K562 (cell line): ENCODE data around the gene C4orf36. TPM values are rescaled to one million over a fixed set of nuclear protein-coding genes. Genes with fewer than 3 reads are reported as not detected.

ENCODE experiments used
- BCOR ChIP-seq: fragments of 450-650 bp; IDR thresholded peaks from 2 replicates; pipeline ENCODE4 v1.6.1; 2016
- CEBPB ChIP-seq: fragments of 450-650 bp; IDR thresholded peaks from 2 replicates; pipeline ENCODE4 v1.6.1; 2016; ENCODE audit warnings: missing genetic modification characterization, missing compliant biosample characterization
- CTCF ChIP-seq, 3 experiments: IDR thresholded peaks in 2 of 3; conservative IDR thresholded peaks in 1 of 3; 2 replicates each; pipeline ENCODE4 v1.5.1; 2011 to 2012; ENCODE audit warnings: low read length in 3 of 3, mild to moderate bottlenecking in 3 of 3, control low read depth in 2 of 3, improper control_type of control experiment in 1 of 3, inconsistent platforms in 1 of 3, low read depth in 1 of 3, mixed read lengths in 1 of 3, moderate library complexity in 1 of 3; ENCODE audit not compliant: insufficient read depth in 2 of 3
- E2F6 ChIP-seq, 2 experiments: IDR thresholded peaks; 2 replicates each; pipeline ENCODE4 v1.6.1; 2011; ENCODE audit warnings: borderline replicate concordance in 1 of 2, control low read depth in 1 of 2, low read depth in 1 of 2, low read length in 1 of 2, mild to moderate bottlenecking in 1 of 2, mixed read lengths in 1 of 2, moderate library complexity in 1 of 2; ENCODE audit not compliant: insufficient read depth in 1 of 2, insufficient read length in 1 of 2, poor library complexity in 1 of 2, severe bottlenecking in 1 of 2; ENCODE audit errors: extremely low read depth in 1 of 2
- GTF2A2 ChIP-seq: IDR thresholded peaks from 2 replicates; pipeline ENCODE4 v1.6.1; 2016; ENCODE audit warnings: mild to moderate bottlenecking, missing genetic modification characterization, missing compliant biosample characterization
- MXD1 ChIP-seq: fragments of 250-450 bp; sonication (Bioruptor Pico); IDR thresholded peaks from 2 replicates; pipeline ENCODE4 v1.8.0; 2021; ENCODE audit warnings: borderline replicate concordance, mild to moderate bottlenecking, moderate library complexity; ENCODE audit not compliant: poor library complexity, severe bottlenecking
- MXI1 ChIP-seq: IDR thresholded peaks from 2 replicates; pipeline ENCODE4 v1.6.1; 2011; ENCODE audit warnings: low read depth, mild to moderate bottlenecking, improper control_type of control experiment, low read length
- NELFE ChIP-seq: IDR thresholded peaks from 2 replicates; pipeline ENCODE4 v1.6.1; 2011; ENCODE audit warnings: mild to moderate bottlenecking; ENCODE audit not compliant: insufficient read depth, insufficient read length
- NFXL1 ChIP-seq: fragments of 450-650 bp; formaldehyde crosslinking; IDR thresholded peaks from 2 replicates; pipeline ENCODE4 v1.4.0; 2021; ENCODE audit warnings: mild to moderate bottlenecking
- NR3C1 ChIP-seq: sonication (generic); formaldehyde crosslinking; IDR thresholded peaks from 2 replicates; pipeline ENCODE4 v1.8.1; 2022; ENCODE audit warnings: missing genetic modification reagents
- POLR2H ChIP-seq: IDR thresholded peaks from 2 replicates; pipeline ENCODE4 v1.6.1; 2016; ENCODE audit warnings: missing genetic modification characterization, low read depth, mild to moderate bottlenecking, control low read depth, missing compliant biosample characterization, moderate library complexity
- POLR3A ChIP-seq: IDR thresholded peaks from 2 replicates; pipeline ENCODE4 v1.6.1; 2011; ENCODE audit warnings: borderline replicate concordance, mild to moderate bottlenecking, moderate library complexity; ENCODE audit not compliant: insufficient read length, insufficient read depth; ENCODE audit errors: extremely low read depth
- RAD21 ChIP-seq, 2 experiments: fragments of 250-450 bp in 1 of 2; fragments of 450-650 bp in 1 of 2; sonication (Bioruptor Pico) in 1 of 2; formaldehyde crosslinking in 1 of 2; IDR thresholded peaks in 1 of 2; conservative IDR thresholded peaks in 1 of 2; 2 replicates each; pipeline versions ENCODE4 v1.4.0 to v1.8.0; 2020 to 2022; ENCODE audit warnings: mild to moderate bottlenecking in 2 of 2, moderate library complexity in 1 of 2
- RB1 ChIP-seq: fragments of 450-650 bp; IDR thresholded peaks from 2 replicates; pipeline ENCODE4 v1.6.1; 2017; ENCODE audit warnings: low read depth, mild to moderate bottlenecking
- TAL1 ChIP-seq: fragments of 450-650 bp; IDR thresholded peaks from 2 replicates; pipeline ENCODE4 v1.6.1; 2016; ENCODE audit warnings: mild to moderate bottlenecking
- TEAD1 ChIP-seq, 2 experiments: fragments of 450-650 bp in 1 of 2; sonication (generic) in 1 of 2; formaldehyde crosslinking; IDR thresholded peaks; 2 replicates each; pipeline versions ENCODE4 v1.4.0 to v1.8.0; 2020 to 2022; ENCODE audit warnings: mild to moderate bottlenecking in 2 of 2, missing genetic modification reagents in 1 of 2
- U2AF1 ChIP-seq: fragments of 200-400 bp; formaldehyde crosslinking; optimal IDR thresholded peaks from 2 replicates; pipeline ENCODE3; 2017; ENCODE audit warnings: mild to moderate bottlenecking, low read depth, low read length, moderate library complexity
- USF2 ChIP-seq: sonication (generic); formaldehyde crosslinking; IDR thresholded peaks from 2 replicates; pipeline ENCODE4 v1.5.0; 2020; ENCODE audit warnings: missing genetic modification reagents
- ZC3H4 ChIP-seq: sonication (generic); formaldehyde crosslinking; IDR thresholded peaks from 2 replicates; pipeline ENCODE4 v1.9.0; 2021; ENCODE audit warnings: missing genetic modification reagents, borderline replicate concordance
- ZFP91 ChIP-seq: sonication (generic); formaldehyde crosslinking; IDR thresholded peaks from 2 replicates; pipeline ENCODE4 v1.8.0; 2022; ENCODE audit warnings: mild to moderate bottlenecking, missing genetic modification reagents
- ZNF431 ChIP-seq: sonication (generic); formaldehyde crosslinking; IDR thresholded peaks from 2 replicates; pipeline ENCODE4 v1.8.0; 2022; ENCODE audit warnings: mild to moderate bottlenecking, missing genetic modification reagents
- ZNF561 ChIP-seq: fragments of 450-650 bp; formaldehyde crosslinking; conservative IDR thresholded peaks from 2 replicates; pipeline ENCODE4 v1.4.0; 2020; ENCODE audit warnings: mild to moderate bottlenecking, moderate library complexity
- ZNF589 ChIP-seq: fragments of 200-800 bp; sonication (Bioruptor generic); IDR thresholded peaks from 2 replicates; pipeline ENCODE4 v1.6.1; 2016; ENCODE audit warnings: low read depth, missing genetic modification characterization, missing compliant biosample characterization
- ZNF785 ChIP-seq: fragments of 250-450 bp; sonication (Bioruptor Pico); IDR thresholded peaks from 2 replicates; pipeline ENCODE4 v1.4.0; 2020; ENCODE audit warnings: mild to moderate bottlenecking
- polyA plus RNA-seq, 8 experiments: library from polyadenylated mRNA; depleted of rRNA in 4 of 8; stranded (reverse) in 5 of 8; unstranded in 3 of 8; fragments of >200 nt; fragmentation: Nextera tagmentation in 2 of 8; fragmentation: Illumina TruSeq in 1 of 8; extraction: Ambion mirVana in 2 of 8; extraction: Trizol in 1 of 8; gene quantifications; 2 replicates each; pipeline versions ENCODE4 v1.2.1 to v1.2.3, GENCODE V29; 2011 to 2014; ENCODE audit warnings: inconsistent platforms in 1 of 8, missing spikeins in 1 of 8
- total RNA-seq, 7 experiments: library from RNA; depleted of rRNA in 6 of 7; stranded (reverse); fragments of >200 nt in 6 of 7; fragmentation: Illumina TruSeq in 2 of 7; extraction: Trizol in 2 of 7; gene quantifications; 2 replicates each; pipeline versions ENCODE4 v1.2.1 to v1.2.3, GENCODE V29; 2011 to 2021; ENCODE audit warnings: low replicate concordance in 1 of 7

Gene C4orf36
- total and polyA plus RNA-seq, 9 of the 15 experiments (the other 6 are each of a cell fraction or from before 2014, with no cell fraction given), result 0.14 to 0.45 (median 0.20) TPM; not detected in 5

GRCh38 chr4:86916392-86916791 is 24.2 kb upstream of the C4orf36 start (continued):
- no peak for TF ChIP-seq ZFP91 (CRISPR knock-in tag)
- TF ChIP-seq ZNF589 (CRISPR knock-in tag), result no peak
- TF ChIP-seq GTF2A2 (tag), result no peak
- TF ChIP-seq MXD1, result no peak
- no peak for TF ChIP-seq USF2
- no peak for TF ChIP-seq TEAD1 (CRISPR knock-in tag; IDR thresholded peaks at IDR 0.05)
- no peak for TF ChIP-seq BCOR
- TF ChIP-seq TAL1, result peak; percentile 91
- no peak for TF ChIP-seq ZNF431 (CRISPR knock-in tag)
- TF ChIP-seq CTCF (IDR thresholded peaks at IDR 0.05 in 2 of 3, conservative IDR thresholded peaks at IDR 0.05 in 1 of 3; ENCODE audit: insufficient read depth in 2 of 3, low read depth in 1 of 3, low read length in 3 of 3), result no peak
- no peak for TF ChIP-seq RB1
- TF ChIP-seq U2AF1, result no peak
- no peak for TF ChIP-seq MXI1
- no peak for TF ChIP-seq ZNF561
- no peak for TF ChIP-seq NR3C1 (CRISPR knock-in tag)
- TF ChIP-seq NELFE, result no peak
- TF ChIP-seq ZC3H4 (CRISPR knock-in tag), result no peak
- TF ChIP-seq RAD21 (CRISPR knock-in tag; conservative IDR thresholded peaks at IDR 0.05 in 1 of 2, IDR thresholded peaks at IDR 0.05 in 1 of 2), result no peak
- TF ChIP-seq ZNF785 (CRISPR knock-in tag), result no peak
- no peak for TF ChIP-seq POLR2H
- no peak for TF ChIP-seq POLR3A
- TF ChIP-seq NFXL1 (CRISPR knock-in tag), result no peak
- no peak for TF ChIP-seq CEBPB (tag)
- TF ChIP-seq E2F6 (IDR thresholded peaks at IDR 0.05; ENCODE audit: borderline replicate concordance in 1 of 2, extremely low read depth in 1 of 2, insufficient read depth in 1 of 2, insufficient read length in 1 of 2, low read depth in 1 of 2, low read length in 1 of 2, poor library complexity in 1 of 2, severe bottlenecking in 1 of 2), result no peak
